Endodermal cell (in vitro differentiated cells): ENCODE results near the gene GRIN2C. TPM values are rescaled to one million over a fixed set of nuclear protein-coding genes. Genes with fewer than 3 reads are reported as not detected.

ENCODE experiments used
- DNase-seq: peaks from one replicate; pipeline ENCODE4 v3.0.0-alpha.2; 2017
- H3K27ac ChIP-seq: 2 replicates; pipeline ENCODE4 v1.5.1; 2013; ENCODE audit warnings: mild to moderate bottlenecking, low read depth, low read length, moderate library complexity
- H3K27me3 ChIP-seq: 2 replicates; pipeline ENCODE4 v1.6.1; 2013; ENCODE audit warnings: mild to moderate bottlenecking, low read length, moderate library complexity; ENCODE audit not compliant: insufficient read depth, control insufficient read depth, poor library complexity, severe bottlenecking
- H3K36me3 ChIP-seq: 2 replicates; pipeline ENCODE4 v1.7.0; 2013; ENCODE audit warnings: mild to moderate bottlenecking, low read length, moderate library complexity; ENCODE audit not compliant: control insufficient read depth, insufficient read depth
- H3K4me1 ChIP-seq: one replicate; pipeline ENCODE4 v1.7.0; 2013; ENCODE audit warnings: low read length; ENCODE audit not compliant: control insufficient read depth, insufficient read depth
- H3K4me3 ChIP-seq: 2 replicates; pipeline ENCODE4 v1.5.1; 2013; ENCODE audit warnings: mild to moderate bottlenecking, low read length, moderate library complexity
- H3K9ac ChIP-seq: 2 replicates; pipeline ENCODE4 v1.6.1; 2013; ENCODE audit warnings: mild to moderate bottlenecking, low read length, moderate library complexity; ENCODE audit not compliant: poor library complexity, severe bottlenecking; ENCODE audit errors: extremely low read depth
- H3K9me3 ChIP-seq: 2 replicates; pipeline ENCODE4 v1.6.1; 2013; ENCODE audit warnings: mild to moderate bottlenecking, low read length, moderate library complexity; ENCODE audit not compliant: control insufficient read depth
- H3K27ac Mint-ChIP-seq: 2 replicates; pipeline ENCODE4 v1.8.0; 2020; ENCODE audit warnings: mixed read lengths
- H3K27me3 Mint-ChIP-seq: 2 replicates; pipeline ENCODE4 v1.8.0; 2021; ENCODE audit warnings: mild to moderate bottlenecking, mixed read lengths; ENCODE audit not compliant: insufficient read depth
- H3K36me3 Mint-ChIP-seq: 2 replicates; pipeline ENCODE4 v1.8.0; 2020; ENCODE audit warnings: low read depth, mixed read lengths
- H3K4me1 Mint-ChIP-seq: 2 replicates; pipeline ENCODE4 v1.8.0; 2020; ENCODE audit warnings: mixed read lengths
- H3K4me3 Mint-ChIP-seq: 2 replicates; pipeline ENCODE4 v1.8.0; 2020; ENCODE audit warnings: mild to moderate bottlenecking, moderate library complexity, mixed read lengths
- H3K9me3 Mint-ChIP-seq: 2 replicates; pipeline ENCODE4 v1.8.0; 2020; ENCODE audit warnings: mild to moderate bottlenecking, mixed read lengths
- CTCF ChIP-seq: fragments of 200-600 bp; sonication (generic); conservative IDR thresholded peaks from 2 replicates; pipeline ENCODE4 v1.5.0; 2021; ENCODE audit warnings: antibody characterized with exemption, mild to moderate bottlenecking
- WGBS, 2 experiments: methylation state at CpG; one replicate each; pipeline versions ENCODE4 v1.1.5 to v1.1.7; 2013; ENCODE audit warnings: missing lambda C conversion rate in 2 of 2, mixed read lengths in 1 of 2; ENCODE audit not compliant: insufficient coverage in 1 of 2, insufficient read length in 1 of 2; 5-methylcytosine and 5-hydroxymethylcytosine counted together
- total RNA-seq, 2 donors: library from RNA; stranded (reverse); fragmentation: NEBNext Ultra II Directional in 1 of 2; extraction: Animal tissue kit (Norgen Biotek cat#: 25700) in 1 of 2; gene quantifications; 2 replicates in 1 of 2; 3 replicates in 1 of 2; pipeline ENCODE4 v1.2.1, GENCODE V29; 2021

GRIN2C gene
- total RNA-seq, 2 donors from 2014 or later, result 0.24 to 0.31 TPM

GRCh38 chr17:74904687-74905409 is 45.2 kb upstream of the GRIN2C start:
- no peak overlapping the region for H3K4me3 ChIP-seq
- H3K27ac ChIP-seq, result no peak overlapping the region
- no peaks in the 10 kb centered on the region for H3K4me1 ChIP-seq
- Mint-ChIP-seq H3K9me3 (peaks cover 5% of the 10 kb centered on the region), H3K36me3 (no peaks in the 10 kb centered on the region), H3K4me1 (peaks cover 7% of the 10 kb centered on the region), H3K4me3 (no peak overlapping the region), H3K27me3 (peaks cover 17% of the 10 kb centered on the region), H3K27ac (no peak overlapping the region)
- H3K36me3 ChIP-seq, result no peaks in the 10 kb centered on the region
- no peaks in the 10 kb centered on the region for H3K9me3 ChIP-seq
- no peak for TF ChIP-seq CTCF
- no peak overlapping the region for H3K9ac ChIP-seq
- peaks cover 11% of the 10 kb centered on the region for H3K27me3 ChIP-seq
- no peak for DNase-seq
- 86 to 96% methylated on average over 4 to 7 of the region's 7 CpGs for WGBS, 2 experiments

GRCh38 chr17:74903671-74904070 is 44.0 kb upstream of the GRIN2C start:
- Histone ChIP-seq H3K9me3 (no peaks in the 10 kb centered on the region), H3K27me3 (peaks cover 17% of the 10 kb centered on the region), H3K4me1 (no peaks in the 10 kb centered on the region), H3K36me3 (no peaks in the 10 kb centered on the region), H3K27ac (no peak overlapping the region), H3K4me3 (no peak overlapping the region), H3K9ac (no peak overlapping the region)
- H3K27me3 Mint-ChIP-seq, result peaks cover 23% of the 10 kb centered on the region
- no peak overlapping the region for H3K4me3 Mint-ChIP-seq
- no peaks in the 10 kb centered on the region for H3K36me3 Mint-ChIP-seq
- no peaks in the 10 kb centered on the region for H3K4me1 Mint-ChIP-seq
- DNase-seq, result no peak
- H3K27ac Mint-ChIP-seq, result no peak overlapping the region
- peaks cover 5% of the 10 kb centered on the region for H3K9me3 Mint-ChIP-seq
- TF ChIP-seq CTCF, result no peak
- WGBS, 2 experiments, result 91 to 95% methylated on average over 2 to 6 of the region's 6 CpGs

GRCh38 chr17:74903034-74903433 is 43.3 kb upstream of the GRIN2C start:
- H3K9me3 ChIP-seq, result no peaks in the 10 kb centered on the region
- H3K4me1 ChIP-seq, result no peaks in the 10 kb centered on the region
- H3K9me3 Mint-ChIP-seq, result peaks cover 5% of the 10 kb centered on the region
- H3K27ac Mint-ChIP-seq, result no peak overlapping the region
- H3K4me3 ChIP-seq, result no peak overlapping the region
- no peak overlapping the region for H3K9ac ChIP-seq
- TF ChIP-seq CTCF, result no peak
- no peaks in the 10 kb centered on the region for H3K36me3 ChIP-seq
- peaks cover 17% of the 10 kb centered on the region for H3K27me3 ChIP-seq
- 87 to 89% methylated on average over 3 to 9 of the region's 9 CpGs for WGBS, 2 experiments
- DNase-seq, result no peak
- no peaks in the 10 kb centered on the region for H3K4me1 Mint-ChIP-seq
- no peak overlapping the region for H3K4me3 Mint-ChIP-seq
- H3K27ac ChIP-seq, result no peak overlapping the region
- H3K36me3 Mint-ChIP-seq, result no peaks in the 10 kb centered on the region
- H3K27me3 Mint-ChIP-seq, result peaks cover 19% of the 10 kb centered on the region
